Kidney (tissue), 14 donors: ENCODE data around the gene PPARA. TPM values are rescaled to one million over a fixed set of nuclear protein-coding genes. Genes with fewer than 3 reads are reported as not detected.

Experiments used
- DNase-seq, 5 donors: peaks; one replicate each; pipeline ENCODE4 v3.0.0-alpha.2; 2013 to 2020
- FAIRE-seq: peaks from 2 replicates; lab custom pipeline; 2012; peaks lifted over from hg19 to GRCh38; lab: Jason Lieb, UNC
- H3K27ac ChIP-seq, 2 donors: one replicate each; pipeline ENCODE4 v1.7.0; 2013; ENCODE audit warnings: low read depth in 2 of 2, low read length in 2 of 2, inconsistent platforms in 1 of 2
- H3K27me3 ChIP-seq: one replicate; pipeline ENCODE4 v1.7.1; 2013; ENCODE audit warnings: low read length, inconsistent platforms; ENCODE audit not compliant: control insufficient read depth, insufficient read depth
- H3K36me3 ChIP-seq, 3 donors: one replicate each; pipeline versions ENCODE4 v1.7.0 to v1.7.1; 2013; ENCODE audit warnings: low read length in 3 of 3, control low read depth in 1 of 3, inconsistent platforms in 1 of 3; ENCODE audit not compliant: insufficient read depth in 3 of 3, control insufficient read depth in 2 of 3
- H3K4me1 ChIP-seq, 3 donors: one replicate each; pipeline versions ENCODE4 v1.7.0 to v1.7.1; 2013; ENCODE audit warnings: low read length in 3 of 3, inconsistent platforms in 1 of 3, low read depth in 1 of 3; ENCODE audit not compliant: control insufficient read depth in 2 of 3, insufficient read depth in 2 of 3
- H3K4me3 ChIP-seq, 3 donors: one replicate each; pipeline versions ENCODE4 v1.7.0 to v1.8.1; 2013; ENCODE audit warnings: low read length in 3 of 3, control low read depth in 1 of 3, inconsistent platforms in 1 of 3
- H3K9ac ChIP-seq, 3 donors: one replicate each; pipeline versions ENCODE4 v1.7.0 to v1.7.1; 2013; ENCODE audit warnings: low read length in 3 of 3, control low read depth in 1 of 3, inconsistent platforms in 1 of 3
- H3K9me3 ChIP-seq, 3 donors: one replicate each; pipeline versions ENCODE4 v1.7.0 to v1.7.1; 2013; ENCODE audit warnings: low read length in 3 of 3, control low read depth in 1 of 3, inconsistent platforms in 1 of 3; ENCODE audit not compliant: control insufficient read depth in 2 of 3, insufficient read depth in 1 of 3
- CTCF ChIP-seq: IDR thresholded peaks from 3 replicates; pipeline ENCODE4 v1.5.1; 2012; ENCODE audit warnings: mild to moderate bottlenecking, moderate library complexity, borderline replicate concordance; ENCODE audit not compliant: insufficient read depth; ENCODE audit errors: extremely low read depth
- intact Hi-C: fragments of 100-400 bp; cut with DNase I; formaldehyde crosslinking; loops from one replicate; pipeline ENCODE4 v1.11.1; 2022
- polyA plus RNA-seq: library from polyadenylated mRNA; stranded (reverse); fragments of 350-450 nt; fragmentation: Illumina TruSeq; extraction: RNeasy Lipid Tissue Mini Kit (QIAGEN cat#74804); gene quantifications from one replicate; pipeline ENCODE4 v1.2.3, GENCODE V29; 2014; ENCODE audit warnings: low read depth, low replicate concordance; ENCODE audit not compliant: insufficient read depth
- total RNA-seq: library from RNA; stranded (reverse); fragmentation: NEBNext Ultra II Directional; extraction: Animal tissue kit (Norgen Biotek cat#: 25700); gene quantifications from one replicate; pipeline ENCODE4 v1.2.1, GENCODE V29; 2021
- donor health status: control.
- donor health status: control.
- donor health status: control.
- donor health status: control.
- donor health status: control.
- donor health status: DM: yes; HTN: yes; CAD: no.
- donor health status: Normal renal cell carcinoma (clear cell type).

Gene PPARA
- total and polyA plus RNA-seq, 2 donors from 2014 or later = 15.8 to 36.8 TPM

- Histone ChIP-seq H3K9me3 (no peaks in the 10 kb centered on the region), H3K27ac (no peak overlapping the region), H3K27me3 (no peaks in the 10 kb centered on the region), H3K4me3 (no peak overlapping the region), H3K4me1 (peaks cover 0 to 2% (median 0%) of the 10 kb centered on the region in 3 donors), H3K9ac (no peak overlapping the region), H3K36me3 (no peaks in the 10 kb centered on the region)
- DNase-seq (no peak), FAIRE-seq (no peak)
- intact Hi-C loops = loop anchor here (5.0 kb wide), 1 partner anchor 188 kb away; no protein-coding TSS in a partner anchor
- TF ChIP-seq CTCF = no peak
These were observed 26.5 kb upstream of the PPARA start for GRCh38 chr22:46123694-46124382.

- DNase-seq (no peak), FAIRE-seq (no peak)
- H3K27me3 ChIP-seq = no peaks in the 10 kb centered on the region
- H3K4me1 ChIP-seq = peaks cover 0 to 9% (median 0%) of the 10 kb centered on the region in 3 donors
- no peaks in the 10 kb centered on the region for H3K36me3 ChIP-seq
- H3K4me3 ChIP-seq = no peak overlapping the region
- H3K9me3 ChIP-seq = no peaks in the 10 kb centered on the region
- H3K9ac ChIP-seq = no peak overlapping the region
- no peak for TF ChIP-seq CTCF
- intact Hi-C loops = loop anchor here (5.0 kb wide), 1 partner anchor 188 kb away; no protein-coding TSS in a partner anchor
- H3K27ac ChIP-seq = no peak overlapping the region
These were observed 25.8 kb upstream of the PPARA start for GRCh38 chr22:46124383-46125144.

- H3K9me3 ChIP-seq = no peaks in the 10 kb centered on the region
- H3K27ac ChIP-seq = no peak overlapping the region
- H3K27me3 ChIP-seq = no peaks in the 10 kb centered on the region
- intact Hi-C loops = no loop called here
- peaks cover 0 to 13% (median 0%) of the 10 kb centered on the region in 3 donors for H3K4me1 ChIP-seq
- no peaks in the 10 kb centered on the region for H3K36me3 ChIP-seq
- H3K4me3 ChIP-seq = no peak overlapping the region
- FAIRE-seq (no peak), DNase-seq (no peak)
- H3K9ac ChIP-seq = no peak overlapping the region
- TF ChIP-seq CTCF = no peak
These were observed 25.0 kb upstream of the PPARA start for GRCh38 chr22:46125311-46125710.
